HepG2 (cell line): ENCODE measurements around the gene ATP4B.

Experiments used
- EP300 ChIP-seq, 3 experiments: sonication (generic) in 1 of 3; formaldehyde crosslinking in 1 of 3; IDR thresholded peaks; 2 replicates each; pipeline versions ENCODE4 v1.5.1 to v1.6.1; 2011 to 2020; ENCODE audit warnings: low read depth in 2 of 3, low read length in 2 of 3, borderline replicate concordance in 1 of 3, improper control_type of control experiment in 1 of 3, mild to moderate bottlenecking in 1 of 3, missing genetic modification reagents in 1 of 3, moderate library complexity in 1 of 3
- FOSL1 ChIP-seq: sonication (generic); formaldehyde crosslinking; IDR thresholded peaks from 2 replicates; pipeline ENCODE4 v1.9.0; 2021; ENCODE audit warnings: missing genetic modification reagents, borderline replicate concordance
- HDAC2 ChIP-seq: sonication (generic); formaldehyde crosslinking; IDR thresholded peaks from 2 replicates; pipeline ENCODE4 v1.4.0; 2020; ENCODE audit warnings: missing genetic modification reagents
- POLR2AphosphoS5 ChIP-seq: IDR thresholded peaks from 2 replicates; pipeline ENCODE4 v1.6.1; 2012; ENCODE audit warnings: low read depth, low read length
- SMARCE1 ChIP-seq: fragments of 450-650 bp; IDR thresholded peaks from 2 replicates; pipeline ENCODE4 v1.6.1; 2017; ENCODE audit warnings: borderline replicate concordance
- TRIM24 ChIP-seq: sonication (generic); formaldehyde crosslinking; IDR thresholded peaks from 2 replicates; pipeline ENCODE4 v1.8.0; 2022; ENCODE audit warnings: mild to moderate bottlenecking, missing genetic modification reagents
- ZNF138 ChIP-seq: sonication (generic); formaldehyde crosslinking; IDR thresholded peaks from 2 replicates; pipeline ENCODE4 v1.5.0; 2020; ENCODE audit warnings: mild to moderate bottlenecking, low read depth, missing genetic modification reagents
- ZNF737 ChIP-seq: sonication (generic); formaldehyde crosslinking; IDR thresholded peaks from 2 replicates; pipeline ENCODE4 v1.5.0; 2020; ENCODE audit warnings: missing genetic modification reagents, mild to moderate bottlenecking, borderline replicate concordance
- ZSCAN30 ChIP-seq: sonication (generic); formaldehyde crosslinking; IDR thresholded peaks from 2 replicates; pipeline ENCODE4 v1.5.0; 2020; ENCODE audit warnings: mild to moderate bottlenecking, missing genetic modification reagents
- TF ChIP-seq, protein P1 (sequence below): sonication (generic); formaldehyde crosslinking; IDR thresholded peaks from 2 replicates; pipeline ENCODE4 v1.5.0; 2020; ENCODE audit warnings: mild to moderate bottlenecking, missing genetic modification reagents, moderate library complexity
- TF ChIP-seq, protein P2 (sequence below), 2 experiments: sonication (generic) in 1 of 2; formaldehyde crosslinking in 1 of 2; IDR thresholded peaks; 2 replicates each; pipeline versions ENCODE4 v1.5.1 to v1.6.1; 2011 to 2020; ENCODE audit warnings: borderline replicate concordance in 1 of 2, low read depth in 1 of 2, low read length in 1 of 2, mild to moderate bottlenecking in 1 of 2, missing genetic modification reagents in 1 of 2, moderate library complexity in 1 of 2

DNA sequence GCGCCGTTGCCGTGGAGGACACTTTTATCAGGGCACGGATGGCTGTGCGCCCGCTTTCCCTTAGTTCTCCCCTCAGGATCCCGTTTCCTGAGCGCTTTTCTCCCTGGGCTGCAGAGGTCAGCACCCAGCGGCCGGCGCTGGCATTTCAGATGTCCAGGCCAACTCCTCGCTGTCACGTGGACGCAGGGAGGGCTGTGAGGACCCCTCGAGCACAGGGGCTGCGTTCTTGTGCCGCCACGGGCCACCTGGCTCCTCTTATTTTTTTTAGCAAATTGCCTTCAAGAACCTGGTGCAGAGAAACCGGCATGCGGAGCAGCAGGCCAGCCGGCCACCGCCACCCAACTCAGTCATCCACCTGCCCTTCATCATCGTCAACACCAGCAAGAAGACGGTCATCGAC lies 22.3 kb downstream of the ATP4B start:
- TF ChIP-seq, protein P1, sequence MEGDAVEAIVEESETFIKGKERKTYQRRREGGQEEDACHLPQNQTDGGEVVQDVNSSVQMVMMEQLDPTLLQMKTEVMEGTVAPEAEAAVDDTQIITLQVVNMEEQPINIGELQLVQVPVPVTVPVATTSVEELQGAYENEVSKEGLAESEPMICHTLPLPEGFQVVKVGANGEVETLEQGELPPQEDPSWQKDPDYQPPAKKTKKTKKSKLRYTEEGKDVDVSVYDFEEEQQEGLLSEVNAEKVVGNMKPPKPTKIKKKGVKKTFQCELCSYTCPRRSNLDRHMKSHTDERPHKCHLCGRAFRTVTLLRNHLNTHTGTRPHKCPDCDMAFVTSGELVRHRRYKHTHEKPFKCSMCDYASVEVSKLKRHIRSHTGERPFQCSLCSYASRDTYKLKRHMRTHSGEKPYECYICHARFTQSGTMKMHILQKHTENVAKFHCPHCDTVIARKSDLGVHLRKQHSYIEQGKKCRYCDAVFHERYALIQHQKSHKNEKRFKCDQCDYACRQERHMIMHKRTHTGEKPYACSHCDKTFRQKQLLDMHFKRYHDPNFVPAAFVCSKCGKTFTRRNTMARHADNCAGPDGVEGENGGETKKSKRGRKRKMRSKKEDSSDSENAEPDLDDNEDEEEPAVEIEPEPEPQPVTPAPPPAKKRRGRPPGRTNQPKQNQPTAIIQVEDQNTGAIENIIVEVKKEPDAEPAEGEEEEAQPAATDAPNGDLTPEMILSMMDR (CRISPR knock-in tag) = no peak
- TF ChIP-seq FOSL1 (no peak), POLR2AphosphoS5 (no peak), TRIM24 (CRISPR knock-in tag) (no peak), SMARCE1 (no peak), ZNF737 (CRISPR knock-in tag) (no peak), EP300 (IDR thresholded peaks at IDR 0.05; ENCODE audit: low read depth in 2 of 2, low read length in 2 of 2) (no peak), EP300 (CRISPR knock-in tag; IDR thresholded peaks at IDR 0.05; ENCODE audit: borderline replicate concordance) (no peak), HDAC2 (CRISPR knock-in tag) (no peak), ZNF138 (CRISPR knock-in tag) (no peak), ZSCAN30 (CRISPR knock-in tag) (no peak)
- TF ChIP-seq, protein P2, sequence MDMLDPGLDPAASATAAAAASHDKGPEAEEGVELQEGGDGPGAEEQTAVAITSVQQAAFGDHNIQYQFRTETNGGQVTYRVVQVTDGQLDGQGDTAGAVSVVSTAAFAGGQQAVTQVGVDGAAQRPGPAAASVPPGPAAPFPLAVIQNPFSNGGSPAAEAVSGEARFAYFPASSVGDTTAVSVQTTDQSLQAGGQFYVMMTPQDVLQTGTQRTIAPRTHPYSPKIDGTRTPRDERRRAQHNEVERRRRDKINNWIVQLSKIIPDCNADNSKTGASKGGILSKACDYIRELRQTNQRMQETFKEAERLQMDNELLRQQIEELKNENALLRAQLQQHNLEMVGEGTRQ (IDR thresholded peaks at IDR 0.05; ENCODE audit: low read depth, low read length) = no peak
- TF ChIP-seq, protein P2 (CRISPR knock-in tag; IDR thresholded peaks at IDR 0.05; ENCODE audit: borderline replicate concordance) = no peak
